Nephron (organoid): Measurements from ENCODE around the gene DUSP3.

ENCODE experiments used
- H3K27ac Mint-ChIP-seq, 3 experiments: 2 replicates each; pipeline ENCODE4 v1.8.0; 2020; ENCODE audit warnings: mixed read lengths in 3 of 3, mild to moderate bottlenecking in 2 of 3, moderate library complexity in 1 of 3
- H3K27me3 Mint-ChIP-seq: 2 replicates; pipeline ENCODE4 v1.8.0; 2021; ENCODE audit warnings: low read depth, mild to moderate bottlenecking, moderate library complexity, mixed read lengths
- H3K36me3 Mint-ChIP-seq: 2 replicates; pipeline ENCODE4 v1.8.0; 2020; ENCODE audit warnings: low read depth, mixed read lengths
- H3K4me1 Mint-ChIP-seq: 2 replicates; pipeline ENCODE4 v1.8.0; 2020; ENCODE audit warnings: mixed read lengths
- H3K4me3 Mint-ChIP-seq, 3 experiments: 2 replicates each; pipeline ENCODE4 v1.8.0; 2020; ENCODE audit warnings: mild to moderate bottlenecking in 3 of 3, mixed read lengths in 3 of 3, moderate library complexity in 2 of 3
- H3K9me3 Mint-ChIP-seq: 2 replicates; pipeline ENCODE4 v1.8.0; 2020; ENCODE audit warnings: mixed read lengths
- TF ChIP-seq, protein P1 (sequence below), 3 experiments: fragments of 200-600 bp; sonication (generic); IDR thresholded peaks; one replicate each; pipeline ENCODE4 v1.5.0; 2021; ENCODE audit warnings: antibody characterized with exemption in 3 of 3; ENCODE audit not compliant: unreplicated experiment in 3 of 3

Gene DUSP3

DNA sequence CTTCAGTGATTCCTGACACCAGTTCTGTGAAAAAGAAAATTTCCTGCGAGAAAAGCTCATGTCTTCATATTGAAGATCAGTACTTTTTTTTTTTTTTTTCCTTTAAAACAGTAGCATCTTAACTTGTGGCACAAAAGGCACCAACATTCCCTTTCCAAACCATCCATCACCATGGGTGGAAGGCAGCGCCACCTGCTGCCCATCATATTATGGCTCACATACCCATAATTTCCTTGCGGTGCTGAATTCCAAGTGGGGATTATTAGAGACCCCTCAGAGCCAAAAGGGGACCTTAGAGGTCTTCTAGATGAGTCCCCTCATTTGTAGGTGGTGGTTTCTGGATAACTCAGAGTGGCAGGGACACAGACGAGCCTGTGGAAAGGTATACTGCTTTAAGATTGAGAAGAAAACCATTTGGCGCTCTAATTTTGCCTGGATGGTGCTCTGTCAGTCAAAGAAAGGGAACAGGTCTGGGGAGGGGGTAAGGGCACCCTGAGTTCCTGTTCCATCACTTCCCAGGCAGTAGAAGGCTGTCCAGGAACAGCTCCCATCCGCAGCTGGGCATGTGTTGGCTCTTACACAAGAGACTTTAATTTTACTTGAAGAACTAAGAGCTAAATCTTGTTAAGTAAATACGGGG is 12.2 kb downstream of the DUSP3 start:
- no peaks in the 10 kb centered on the region for H3K9me3 Mint-ChIP-seq
- no peak overlapping the region for H3K27ac Mint-ChIP-seq

DNA sequence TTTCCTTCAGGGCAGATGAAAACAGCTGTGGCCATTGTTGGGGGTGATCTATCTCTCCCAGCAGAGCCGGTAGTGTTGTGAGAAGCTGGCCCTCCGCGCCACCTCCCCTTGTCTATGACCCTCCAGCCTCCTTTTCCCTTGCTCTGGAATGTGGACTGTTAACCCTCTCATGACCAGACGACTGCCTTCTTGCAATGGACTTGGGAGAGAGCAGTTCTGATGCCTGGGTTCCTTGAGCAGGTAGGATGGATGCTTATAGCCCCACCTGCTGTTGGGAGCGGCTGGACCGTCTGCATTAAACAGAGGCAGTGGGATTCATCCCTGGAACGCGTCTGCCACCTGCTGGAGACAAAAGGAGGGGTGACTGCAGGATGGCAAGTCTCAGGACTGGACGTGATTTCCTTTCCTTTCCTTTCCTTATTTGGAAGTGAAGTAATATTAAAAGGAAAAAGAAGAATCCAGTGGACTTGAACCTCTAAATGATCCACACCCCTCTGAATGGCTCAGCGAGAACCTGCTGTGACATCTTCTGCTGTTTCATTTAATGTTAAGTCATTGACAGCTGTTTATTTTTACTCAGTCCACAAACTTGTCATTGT is 18.4 kb downstream of the DUSP3 start:
- Mint-ChIP-seq H3K36me3 (no peaks in the 10 kb centered on the region), H3K4me3 (peak overlapping the region; percentile 14 to 53 (median 31)), H3K27ac (peak overlapping the region in 2 of 3 experiments; percentile 30 to 94), H3K4me1 (peaks cover 18% of the 10 kb centered on the region), H3K9me3 (no peaks in the 10 kb centered on the region), H3K27me3 (peaks cover 40% of the 10 kb centered on the region)
- TF ChIP-seq, protein P1, sequence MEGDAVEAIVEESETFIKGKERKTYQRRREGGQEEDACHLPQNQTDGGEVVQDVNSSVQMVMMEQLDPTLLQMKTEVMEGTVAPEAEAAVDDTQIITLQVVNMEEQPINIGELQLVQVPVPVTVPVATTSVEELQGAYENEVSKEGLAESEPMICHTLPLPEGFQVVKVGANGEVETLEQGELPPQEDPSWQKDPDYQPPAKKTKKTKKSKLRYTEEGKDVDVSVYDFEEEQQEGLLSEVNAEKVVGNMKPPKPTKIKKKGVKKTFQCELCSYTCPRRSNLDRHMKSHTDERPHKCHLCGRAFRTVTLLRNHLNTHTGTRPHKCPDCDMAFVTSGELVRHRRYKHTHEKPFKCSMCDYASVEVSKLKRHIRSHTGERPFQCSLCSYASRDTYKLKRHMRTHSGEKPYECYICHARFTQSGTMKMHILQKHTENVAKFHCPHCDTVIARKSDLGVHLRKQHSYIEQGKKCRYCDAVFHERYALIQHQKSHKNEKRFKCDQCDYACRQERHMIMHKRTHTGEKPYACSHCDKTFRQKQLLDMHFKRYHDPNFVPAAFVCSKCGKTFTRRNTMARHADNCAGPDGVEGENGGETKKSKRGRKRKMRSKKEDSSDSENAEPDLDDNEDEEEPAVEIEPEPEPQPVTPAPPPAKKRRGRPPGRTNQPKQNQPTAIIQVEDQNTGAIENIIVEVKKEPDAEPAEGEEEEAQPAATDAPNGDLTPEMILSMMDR (IDR thresholded peaks at IDR 0.05; ENCODE audit: unreplicated experiment in 3 of 3) = peak; percentile 97 to 100 (median 100)

More for the DNA sequence above, 12.2 kb downstream of the DUSP3 start:
- H3K36me3 Mint-ChIP-seq = peaks cover 35% of the 10 kb centered on the region
- TF ChIP-seq, protein P1 (IDR thresholded peaks at IDR 0.05; ENCODE audit: unreplicated experiment in 3 of 3) = peak; percentile 64 to 75 (median 67)
- no peaks in the 10 kb centered on the region for H3K4me1 Mint-ChIP-seq
- H3K27me3 Mint-ChIP-seq = no peaks in the 10 kb centered on the region
- no peak overlapping the region for H3K4me3 Mint-ChIP-seq

DNA sequence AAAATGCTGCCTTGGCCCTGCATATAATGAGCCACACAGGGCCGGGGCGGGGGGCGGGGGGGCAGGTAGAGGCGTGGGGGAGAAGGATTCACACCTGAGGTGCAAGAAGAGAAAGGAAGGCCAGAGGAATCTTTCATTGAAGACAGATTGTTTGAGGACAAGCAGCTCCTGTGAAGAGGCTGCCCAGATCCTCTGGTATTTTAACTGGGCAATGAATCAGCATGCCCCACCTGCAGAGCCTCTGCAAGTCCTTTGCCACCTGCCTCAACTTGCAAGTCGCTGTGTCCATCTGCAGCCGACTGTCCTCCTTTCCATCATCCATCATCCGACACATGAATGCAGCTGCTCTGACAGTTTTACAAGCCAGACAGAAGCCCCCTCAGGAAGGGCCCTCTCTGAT is 18.9 kb downstream of the DUSP3 start:
- Mint-ChIP-seq H3K9me3 (no peaks in the 10 kb centered on the region), H3K27me3 (peaks cover 42% of the 10 kb centered on the region), H3K27ac (peak overlapping the region in 2 of 3 experiments; percentile 92 to 94), H3K36me3 (no peaks in the 10 kb centered on the region), H3K4me1 (peaks cover 18% of the 10 kb centered on the region), H3K4me3 (peak overlapping the region in 1 of 3 experiments; percentile 53)
- TF ChIP-seq, protein P1 (IDR thresholded peaks at IDR 0.05; ENCODE audit: unreplicated experiment in 3 of 3) = no peak

DNA sequence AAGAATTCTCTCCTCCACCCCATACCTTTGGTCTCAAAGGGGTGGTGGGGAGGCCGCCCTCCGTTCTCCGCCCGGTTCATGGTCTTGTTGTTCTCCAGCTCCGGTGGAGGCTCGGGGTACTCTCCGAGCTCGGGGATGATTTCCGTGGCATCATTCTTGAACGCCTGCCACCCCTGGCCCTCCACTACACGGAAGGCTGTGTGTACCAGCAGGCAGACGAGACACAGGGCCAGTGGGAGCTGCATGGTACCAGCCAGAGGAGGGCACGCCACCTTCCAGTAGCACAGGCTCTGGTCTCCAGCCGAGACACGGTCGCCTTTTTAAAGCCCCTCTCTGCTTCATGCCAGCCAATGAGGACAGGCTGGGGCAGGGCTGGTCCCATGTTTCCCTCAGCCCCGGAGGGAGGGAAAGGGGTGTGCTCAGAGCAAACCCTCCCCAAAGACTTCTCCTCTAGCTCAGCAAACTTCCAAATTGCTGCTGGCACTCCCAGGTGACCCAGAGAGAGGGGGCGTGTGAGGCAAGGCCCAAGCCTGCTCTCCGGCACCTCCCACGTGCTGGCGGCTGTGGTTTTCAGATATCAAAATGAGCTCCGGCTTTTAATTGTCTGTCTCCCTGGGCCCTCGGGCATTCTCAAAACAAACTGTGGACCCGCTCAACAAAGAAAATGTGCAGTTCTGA is 20.1 kb downstream of the DUSP3 start, which contains the start of gene SOST:
SOST (minus strand) TSS at position 295 of the 678 bp plus-strand sequence; CDS start at position 245, 50 bp downstream.
- TF ChIP-seq, protein P1 (IDR thresholded peaks at IDR 0.05; ENCODE audit: unreplicated experiment in 3 of 3) = no peak

DNA sequence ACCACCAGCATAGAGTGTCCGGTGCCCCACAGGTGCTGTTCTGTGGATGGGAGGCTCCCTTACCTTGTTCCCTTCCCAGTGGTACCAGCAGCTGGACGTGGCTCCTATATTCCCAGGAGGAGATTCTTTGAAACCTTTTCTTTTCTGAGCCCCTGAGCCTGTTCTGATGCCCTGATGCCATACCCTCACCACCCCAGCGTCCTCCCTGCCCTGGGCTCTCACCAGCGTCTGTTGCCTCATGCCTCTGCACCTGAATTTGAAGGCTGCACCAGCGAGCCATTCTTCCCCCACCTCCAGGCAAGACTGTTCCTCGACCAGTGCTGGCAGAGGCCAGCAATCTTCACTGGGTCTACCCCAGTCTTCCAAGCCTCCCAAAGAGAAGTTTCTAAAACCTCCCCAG is 20.7 kb downstream of the DUSP3 start:
- H3K9me3 Mint-ChIP-seq = no peaks in the 10 kb centered on the region
- H3K36me3 Mint-ChIP-seq = peaks cover 2% of the 10 kb centered on the region
- H3K4me3 Mint-ChIP-seq = peak overlapping the region; percentile 71 to 85 (median 83)
- peaks cover 59% of the 10 kb centered on the region for H3K27me3 Mint-ChIP-seq
- peaks cover 29% of the 10 kb centered on the region for H3K4me1 Mint-ChIP-seq
- TF ChIP-seq, protein P1 (IDR thresholded peaks at IDR 0.05; ENCODE audit: unreplicated experiment in 3 of 3) = no peak
- peak overlapping the region; percentile 59 to 94 (median 79) for H3K27ac Mint-ChIP-seq

More for the DNA sequence above, 20.1 kb downstream of the DUSP3 start, which contains the start of gene SOST:
- H3K36me3 Mint-ChIP-seq = no peaks in the 10 kb centered on the region
- peak within 1 kb of the TSS; percentile 59 to 94 (median 92) for H3K27ac Mint-ChIP-seq
- H3K27me3 Mint-ChIP-seq = peaks cover 54% of the 10 kb centered on the region
- H3K4me3 Mint-ChIP-seq = peak within 1 kb of the TSS; percentile 71 to 85 (median 83)
- peaks cover 29% of the 10 kb centered on the region for H3K4me1 Mint-ChIP-seq
- H3K9me3 Mint-ChIP-seq = no peaks in the 10 kb centered on the region
